Measurements from ENCODE around the gene PTPN1.

The PTPN1 gene

DNA sequence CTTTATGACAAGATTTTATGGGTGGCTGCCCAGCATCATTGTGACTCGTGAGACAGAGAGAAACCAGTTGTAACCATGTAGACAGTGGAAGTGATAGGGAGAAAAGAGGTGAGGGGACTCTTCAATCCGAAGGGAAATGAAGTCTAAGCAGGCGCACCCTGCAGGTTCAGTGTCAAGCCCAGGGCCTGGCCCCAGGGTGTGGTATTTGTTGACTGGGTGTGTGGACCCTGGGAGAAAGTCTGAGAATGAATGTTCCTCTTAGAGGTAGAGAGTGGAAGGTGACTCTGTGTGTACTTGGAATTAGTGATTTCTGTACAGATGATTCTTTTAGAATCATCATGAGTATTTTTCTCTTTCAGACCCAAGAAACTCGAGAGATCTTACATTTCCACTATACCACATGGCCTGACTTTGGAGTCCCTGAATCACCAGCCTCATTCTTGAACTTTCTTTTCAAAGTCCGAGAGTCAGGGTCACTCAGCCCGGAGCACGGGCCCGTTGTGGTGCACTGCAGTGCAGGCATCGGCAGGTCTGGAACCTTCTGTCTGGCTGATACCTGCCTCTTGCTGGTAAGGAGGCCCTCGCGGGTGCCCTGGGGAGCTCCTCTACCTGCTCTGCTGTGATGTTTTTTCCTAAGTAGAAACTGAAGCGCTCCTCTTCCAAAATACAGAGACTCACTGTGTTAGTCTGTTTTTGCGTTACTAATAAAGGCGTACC is 68.0 kb downstream of the PTPN1 start:
- Histone ChIP-seq H3K27me3 (ENCODE audit: insufficient read depth, low read length) (no peaks in the 10 kb centered on the region), H3K4me3 (ENCODE audit: low read length) (no peak overlapping the region), H3K36me3 (ENCODE audit: insufficient read depth, low read depth, low read length) (peaks cover 79% of the 10 kb centered on the region), H3K4me1 (ENCODE audit: insufficient read depth, low read length) (no peaks in the 10 kb centered on the region), H3K9me3 (ENCODE audit: insufficient read depth, low read depth, low read length) (no peaks in the 10 kb centered on the region), H3K9ac (ENCODE audit: low read depth, low read length) (no peak overlapping the region), H3K27ac (ENCODE audit: low read length) (no peak overlapping the region)

DNA sequence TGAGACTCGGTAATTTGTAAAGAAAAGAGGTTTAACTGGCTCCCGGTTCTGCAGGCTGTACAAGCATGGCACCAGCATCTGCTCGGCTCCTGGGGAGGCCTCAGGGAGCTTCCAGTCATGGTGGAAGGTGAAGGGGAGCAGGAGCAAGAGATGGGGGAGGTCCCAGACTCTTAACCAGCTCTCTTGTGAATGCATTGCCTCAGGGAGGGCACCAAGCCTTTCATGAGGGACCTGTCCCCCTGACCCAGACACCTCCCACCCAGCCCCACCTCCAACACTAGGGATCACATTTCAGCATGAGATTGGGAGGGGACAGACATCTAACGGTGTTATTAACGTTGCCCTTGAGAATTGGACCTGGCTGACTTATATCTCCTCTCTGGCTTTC is 68.6 kb downstream of the PTPN1 start:
- Histone ChIP-seq H3K4me3 (ENCODE audit: low read length) (no peak overlapping the region), H3K27ac (ENCODE audit: low read length) (no peak overlapping the region), H3K9ac (ENCODE audit: low read depth, low read length) (no peak overlapping the region), H3K36me3 (ENCODE audit: insufficient read depth, low read depth, low read length) (peaks cover 83% of the 10 kb centered on the region), H3K9me3 (ENCODE audit: insufficient read depth, low read depth, low read length) (no peaks in the 10 kb centered on the region), H3K4me1 (ENCODE audit: insufficient read depth, low read length) (no peaks in the 10 kb centered on the region), H3K27me3 (ENCODE audit: insufficient read depth, low read length) (no peaks in the 10 kb centered on the region)

DNA sequence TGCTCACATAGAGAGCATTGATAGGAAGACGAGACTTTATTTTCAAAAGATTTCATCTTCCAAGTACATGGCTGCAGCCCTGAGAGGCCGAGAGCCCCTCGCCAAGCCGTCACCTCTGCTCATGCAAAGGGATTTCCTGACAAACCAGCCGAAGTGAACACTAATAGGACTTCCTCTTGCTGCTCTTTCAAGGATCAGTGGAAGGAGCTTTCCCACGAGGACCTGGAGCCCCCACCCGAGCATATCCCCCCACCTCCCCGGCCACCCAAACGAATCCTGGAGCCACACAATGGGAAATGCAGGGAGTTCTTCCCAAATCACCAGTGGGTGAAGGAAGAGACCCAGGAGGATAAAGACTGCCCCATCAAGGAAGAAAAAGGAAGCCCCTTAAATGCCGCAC is 69.3 kb downstream of the PTPN1 start:
- Histone ChIP-seq H3K27ac (ENCODE audit: low read length) (no peak overlapping the region), H3K9ac (ENCODE audit: low read depth, low read length) (no peak overlapping the region), H3K4me1 (ENCODE audit: insufficient read depth, low read length) (no peaks in the 10 kb centered on the region), H3K27me3 (ENCODE audit: insufficient read depth, low read length) (no peaks in the 10 kb centered on the region), H3K36me3 (ENCODE audit: insufficient read depth, low read depth, low read length) (peaks cover 84% of the 10 kb centered on the region), H3K9me3 (ENCODE audit: insufficient read depth, low read depth, low read length) (no peaks in the 10 kb centered on the region), H3K4me3 (ENCODE audit: low read length) (no peak overlapping the region)

DNA sequence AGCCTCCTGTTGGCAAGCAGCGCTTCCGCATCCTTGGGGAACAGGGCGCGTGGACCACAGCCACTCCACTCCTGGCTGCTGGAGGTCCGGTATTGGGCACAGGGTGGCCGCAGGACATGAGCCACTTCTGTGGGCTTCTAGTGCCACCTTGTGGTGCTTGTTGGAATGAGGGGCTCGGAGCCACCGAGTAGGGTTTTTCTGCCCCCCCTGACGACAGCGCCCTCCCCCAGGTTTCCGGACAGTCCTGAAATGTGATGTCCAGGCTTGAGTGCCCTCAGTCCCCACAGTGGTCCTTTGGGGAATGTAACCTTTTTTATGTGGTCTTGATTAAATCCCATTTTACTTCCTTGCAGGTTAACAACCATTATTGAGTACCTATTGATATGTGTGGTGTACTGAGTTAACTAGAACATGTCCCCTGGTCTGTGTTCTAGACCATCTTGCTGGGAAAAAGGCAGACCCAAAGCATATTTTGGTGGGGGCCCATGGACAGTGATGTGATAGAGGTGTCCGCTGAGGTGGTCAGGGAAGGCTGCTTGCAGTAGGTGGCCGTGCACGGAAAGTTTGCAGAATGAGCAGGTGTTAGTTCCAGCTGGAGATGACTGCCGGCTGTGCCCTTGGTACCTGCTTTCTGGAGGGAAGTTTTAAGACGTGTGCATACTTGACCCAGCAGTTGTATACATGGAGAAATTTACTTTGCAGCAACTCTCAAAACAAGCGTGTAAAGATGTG is 70.0 kb downstream of the PTPN1 start:
- no peak overlapping the region for H3K9ac ChIP-seq (ENCODE audit: low read depth, low read length)
- H3K9me3 ChIP-seq (ENCODE audit: insufficient read depth, low read depth, low read length), result no peaks in the 10 kb centered on the region
- H3K36me3 ChIP-seq (ENCODE audit: insufficient read depth, low read depth, low read length), result peaks cover 77% of the 10 kb centered on the region
- no peaks in the 10 kb centered on the region for H3K4me1 ChIP-seq (ENCODE audit: insufficient read depth, low read length)
- H3K4me3 ChIP-seq (ENCODE audit: low read length), result no peak overlapping the region
- no peak overlapping the region for H3K27ac ChIP-seq (ENCODE audit: low read length)
- no peaks in the 10 kb centered on the region for H3K27me3 ChIP-seq (ENCODE audit: insufficient read depth, low read length)

DNA sequence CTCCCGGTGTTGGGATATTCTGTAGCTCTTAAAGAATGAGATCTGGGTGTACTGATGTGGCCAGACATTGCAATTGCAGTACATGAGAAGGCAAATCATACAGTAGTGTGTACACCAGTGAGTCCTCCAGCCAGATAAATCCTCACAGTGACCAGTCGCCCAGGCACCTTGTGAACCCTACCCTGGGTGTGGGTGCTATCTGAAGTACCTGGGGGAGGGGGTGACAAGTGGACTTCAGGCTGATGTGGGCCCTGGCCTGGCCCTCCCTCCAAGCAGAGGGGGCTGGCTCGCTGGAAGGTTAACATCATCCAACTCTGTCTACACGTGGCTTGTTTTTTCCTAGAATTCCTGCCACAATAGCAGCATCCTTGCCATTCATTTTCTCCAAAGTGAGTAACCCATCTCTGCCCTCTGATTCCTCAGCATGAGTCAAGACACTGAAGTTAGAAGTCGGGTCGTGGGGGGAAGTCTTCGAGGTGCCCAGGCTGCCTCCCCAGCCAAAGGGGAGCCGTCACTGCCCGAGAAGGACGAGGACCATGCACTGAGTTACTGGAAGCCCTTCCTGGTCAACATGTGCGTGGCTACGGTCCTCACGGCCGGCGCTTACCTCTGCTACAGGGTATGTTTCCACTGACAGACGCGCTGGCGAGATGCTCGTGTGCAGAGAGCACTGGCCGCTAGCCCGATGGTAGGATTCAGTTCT is 70.8 kb downstream of the PTPN1 start:
- Histone ChIP-seq H3K9ac (ENCODE audit: low read depth, low read length) (no peak overlapping the region), H3K27me3 (ENCODE audit: insufficient read depth, low read length) (no peaks in the 10 kb centered on the region), H3K4me3 (ENCODE audit: low read length) (no peak overlapping the region), H3K36me3 (ENCODE audit: insufficient read depth, low read depth, low read length) (peaks cover 75% of the 10 kb centered on the region), H3K27ac (ENCODE audit: low read length) (no peak overlapping the region), H3K9me3 (ENCODE audit: insufficient read depth, low read depth, low read length) (no peaks in the 10 kb centered on the region), H3K4me1 (ENCODE audit: insufficient read depth, low read length) (no peaks in the 10 kb centered on the region)

DNA sequence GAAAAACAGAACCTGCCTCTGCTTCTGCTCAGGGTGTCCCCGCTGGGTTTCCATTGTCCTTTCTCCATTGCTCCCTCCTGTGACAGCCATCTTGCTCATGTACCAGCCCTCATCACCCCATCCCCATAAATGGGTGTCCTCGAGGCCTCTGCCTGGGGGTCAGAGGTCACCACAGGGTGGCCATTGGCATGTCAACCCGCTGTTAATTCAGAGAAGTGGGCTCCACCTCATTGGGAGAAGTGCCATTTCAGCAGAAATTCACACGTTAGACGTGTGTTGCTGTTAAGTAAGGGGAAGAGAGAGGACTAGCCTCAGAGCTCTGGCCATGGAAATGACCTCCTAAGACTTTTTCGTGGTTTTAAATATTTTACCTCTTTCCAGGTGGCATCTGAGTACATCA is 71.9 kb downstream of the PTPN1 start:
- Histone ChIP-seq H3K4me1 (ENCODE audit: insufficient read depth, low read length) (no peaks in the 10 kb centered on the region), H3K4me3 (ENCODE audit: low read length) (no peak overlapping the region), H3K9me3 (ENCODE audit: insufficient read depth, low read depth, low read length) (no peaks in the 10 kb centered on the region), H3K36me3 (ENCODE audit: insufficient read depth, low read depth, low read length) (peaks cover 77% of the 10 kb centered on the region), H3K27me3 (ENCODE audit: insufficient read depth, low read length) (no peaks in the 10 kb centered on the region), H3K27ac (ENCODE audit: low read length) (no peak overlapping the region), H3K9ac (ENCODE audit: low read depth, low read length) (no peak overlapping the region)

DNA sequence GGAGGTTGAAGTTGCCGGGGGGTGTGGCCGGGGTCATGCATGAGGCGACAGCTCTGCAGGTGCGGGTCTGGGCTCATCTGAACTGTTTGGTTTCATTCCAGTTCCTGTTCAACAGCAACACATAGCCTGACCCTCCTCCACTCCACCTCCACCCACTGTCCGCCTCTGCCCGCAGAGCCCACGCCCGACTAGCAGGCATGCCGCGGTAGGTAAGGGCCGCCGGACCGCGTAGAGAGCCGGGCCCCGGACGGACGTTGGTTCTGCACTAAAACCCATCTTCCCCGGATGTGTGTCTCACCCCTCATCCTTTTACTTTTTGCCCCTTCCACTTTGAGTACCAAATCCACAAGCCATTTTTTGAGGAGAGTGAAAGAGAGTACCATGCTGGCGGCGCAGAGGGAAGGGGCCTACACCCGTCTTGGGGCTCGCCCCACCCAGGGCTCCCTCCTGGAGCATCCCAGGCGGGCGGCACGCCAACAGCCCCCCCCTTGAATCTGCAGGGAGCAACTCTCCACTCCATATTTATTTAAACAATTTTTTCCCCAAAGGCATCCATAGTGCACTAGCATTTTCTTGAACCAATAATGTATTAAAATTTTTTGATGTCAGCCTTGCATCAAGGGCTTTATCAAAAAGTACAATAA is 72.5 kb downstream of the PTPN1 start:
- Histone ChIP-seq H3K27ac (ENCODE audit: low read length) (no peak overlapping the region), H3K4me1 (ENCODE audit: insufficient read depth, low read length) (no peaks in the 10 kb centered on the region), H3K36me3 (ENCODE audit: insufficient read depth, low read depth, low read length) (peaks cover 73% of the 10 kb centered on the region), H3K9ac (ENCODE audit: low read depth, low read length) (no peak overlapping the region), H3K9me3 (ENCODE audit: insufficient read depth, low read depth, low read length) (no peaks in the 10 kb centered on the region), H3K27me3 (ENCODE audit: insufficient read depth, low read length) (no peaks in the 10 kb centered on the region), H3K4me3 (ENCODE audit: low read length) (no peak overlapping the region)

DNA sequence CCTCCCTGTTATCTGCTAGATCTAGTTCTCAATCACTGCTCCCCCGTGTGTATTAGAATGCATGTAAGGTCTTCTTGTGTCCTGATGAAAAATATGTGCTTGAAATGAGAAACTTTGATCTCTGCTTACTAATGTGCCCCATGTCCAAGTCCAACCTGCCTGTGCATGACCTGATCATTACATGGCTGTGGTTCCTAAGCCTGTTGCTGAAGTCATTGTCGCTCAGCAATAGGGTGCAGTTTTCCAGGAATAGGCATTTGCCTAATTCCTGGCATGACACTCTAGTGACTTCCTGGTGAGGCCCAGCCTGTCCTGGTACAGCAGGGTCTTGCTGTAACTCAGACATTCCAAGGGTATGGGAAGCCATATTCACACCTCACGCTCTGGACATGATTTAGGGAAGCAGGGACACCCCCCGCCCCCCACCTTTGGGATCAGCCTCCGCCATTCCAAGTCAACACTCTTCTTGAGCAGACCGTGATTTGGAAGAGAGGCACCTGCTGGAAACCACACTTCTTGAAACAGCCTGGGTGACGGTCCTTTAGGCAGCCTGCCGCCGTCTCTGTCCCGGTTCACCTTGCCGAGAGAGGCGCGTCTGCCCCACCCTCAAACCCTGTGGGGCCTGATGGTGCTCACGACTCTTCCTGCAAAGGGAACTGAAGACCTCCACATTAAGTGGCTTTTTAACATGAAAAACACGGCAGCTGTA is 73.4 kb downstream of the PTPN1 start:
- Histone ChIP-seq H3K27ac (ENCODE audit: low read length) (no peak overlapping the region), H3K9ac (ENCODE audit: low read depth, low read length) (no peak overlapping the region), H3K9me3 (ENCODE audit: insufficient read depth, low read depth, low read length) (no peaks in the 10 kb centered on the region), H3K27me3 (ENCODE audit: insufficient read depth, low read length) (no peaks in the 10 kb centered on the region), H3K4me3 (ENCODE audit: low read length) (no peak overlapping the region), H3K4me1 (ENCODE audit: insufficient read depth, low read length) (no peaks in the 10 kb centered on the region), H3K36me3 (ENCODE audit: insufficient read depth, low read depth, low read length) (peaks cover 65% of the 10 kb centered on the region)

DNA sequence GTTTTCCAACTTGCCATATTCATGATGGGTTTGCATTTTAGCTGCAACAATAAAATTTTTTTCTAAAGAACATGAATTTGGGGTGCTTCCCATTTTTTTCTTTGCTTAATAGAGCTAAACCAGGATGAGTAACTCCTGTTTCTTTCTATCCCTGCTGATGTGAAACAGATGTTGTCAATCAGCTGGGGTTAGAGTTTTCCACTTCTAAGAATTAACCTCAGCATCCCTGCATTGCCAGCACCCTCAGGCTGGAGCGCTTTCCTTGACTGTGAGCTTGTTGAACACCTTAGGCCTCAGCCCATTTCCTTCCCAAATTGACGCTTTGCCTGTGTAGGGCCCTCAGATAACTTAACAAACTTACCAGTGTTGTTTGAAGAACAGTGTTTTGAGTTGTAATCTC is 74.5 kb downstream of the PTPN1 start:
- no peak overlapping the region for H3K4me3 ChIP-seq (ENCODE audit: low read length)
- no peak overlapping the region for H3K9ac ChIP-seq (ENCODE audit: low read depth, low read length)
- no peaks in the 10 kb centered on the region for H3K27me3 ChIP-seq (ENCODE audit: insufficient read depth, low read length)
- H3K27ac ChIP-seq (ENCODE audit: low read length), result no peak overlapping the region
- no peaks in the 10 kb centered on the region for H3K4me1 ChIP-seq (ENCODE audit: insufficient read depth, low read length)
- H3K9me3 ChIP-seq (ENCODE audit: insufficient read depth, low read depth, low read length), result no peaks in the 10 kb centered on the region
- peaks cover 56% of the 10 kb centered on the region for H3K36me3 ChIP-seq (ENCODE audit: insufficient read depth, low read depth, low read length)

DNA sequence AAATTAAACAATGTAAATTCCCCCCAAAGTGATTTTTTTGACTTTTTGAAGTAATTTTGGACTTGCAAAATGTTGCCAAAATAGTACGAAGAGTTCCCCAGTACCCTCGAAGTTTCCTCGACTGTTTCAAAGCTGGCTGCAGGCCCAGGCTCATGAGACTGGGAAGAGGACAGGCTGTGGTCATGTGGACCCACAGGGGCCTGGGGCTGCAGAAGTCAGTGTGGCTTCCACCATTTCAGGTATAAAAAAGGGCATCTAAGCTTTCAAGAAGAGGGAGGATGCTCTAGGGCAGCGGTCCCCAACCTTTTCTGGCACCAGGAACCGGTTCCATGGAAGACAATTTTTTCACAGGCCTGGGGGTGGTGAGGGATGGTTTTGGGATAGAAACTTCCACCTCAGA is 75.0 kb downstream of the PTPN1 start:
- Histone ChIP-seq H3K36me3 (ENCODE audit: insufficient read depth, low read depth, low read length) (peaks cover 52% of the 10 kb centered on the region), H3K27ac (ENCODE audit: low read length) (no peak overlapping the region), H3K27me3 (ENCODE audit: insufficient read depth, low read length) (no peaks in the 10 kb centered on the region), H3K9ac (ENCODE audit: low read depth, low read length) (no peak overlapping the region), H3K4me1 (ENCODE audit: insufficient read depth, low read length) (no peaks in the 10 kb centered on the region), H3K9me3 (ENCODE audit: insufficient read depth, low read depth, low read length) (no peaks in the 10 kb centered on the region), H3K4me3 (ENCODE audit: low read length) (no peak overlapping the region)

DNA sequence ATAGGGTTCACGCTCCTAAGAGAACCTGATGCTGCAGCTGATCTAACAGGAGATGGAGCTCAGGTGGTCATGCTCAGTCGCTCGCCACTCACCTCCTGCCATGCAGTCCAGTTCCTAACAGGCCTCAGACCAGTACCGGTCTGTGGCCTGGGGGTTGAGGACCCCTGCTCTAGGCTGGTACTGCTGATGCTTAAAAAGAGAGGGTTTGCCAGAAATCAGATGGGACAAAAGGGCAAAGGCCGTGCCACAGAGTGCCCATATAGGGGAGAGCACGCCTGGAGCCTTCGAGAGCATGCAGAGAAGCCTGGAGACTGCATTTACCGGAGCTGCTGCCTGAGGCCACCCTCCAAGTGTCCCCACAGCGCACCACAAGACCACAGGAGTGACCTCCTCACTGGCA is 75.5 kb downstream of the PTPN1 start:
- Histone ChIP-seq H3K36me3 (ENCODE audit: insufficient read depth, low read depth, low read length) (peaks cover 47% of the 10 kb centered on the region), H3K27me3 (ENCODE audit: insufficient read depth, low read length) (no peaks in the 10 kb centered on the region), H3K4me3 (ENCODE audit: low read length) (no peak overlapping the region), H3K4me1 (ENCODE audit: insufficient read depth, low read length) (no peaks in the 10 kb centered on the region), H3K9ac (ENCODE audit: low read depth, low read length) (no peak overlapping the region), H3K27ac (ENCODE audit: low read length) (no peak overlapping the region), H3K9me3 (ENCODE audit: insufficient read depth, low read depth, low read length) (no peaks in the 10 kb centered on the region)

Data from iPS-20b (cell line).